GM12865 (cell line): ENCODE results near the gene TRIL.

Source experiments
- DNase-seq: peaks from one replicate; pipeline ENCODE4 v3.0.0; 2010; ENCODE audit warnings: low read depth
- H3K4me3 ChIP-seq: 2 replicates; pipeline ENCODE4 v1.5.1; 2011; ENCODE audit warnings: mild to moderate bottlenecking, low read depth, low read length, control low read depth
- CTCF ChIP-seq: IDR thresholded peaks from 2 replicates; pipeline ENCODE4 v1.5.1; 2011; ENCODE audit warnings: low read length, control low read depth, low read depth, inconsistent platforms; ENCODE audit not compliant: insufficient read depth; ENCODE audit errors: missing control alignments

TRIL gene

GRCh38 chr7:28957751-28958234 is 337 bp downstream of the TRIL start:
- no peak for TF ChIP-seq CTCF
- H3K4me3 ChIP-seq, result no peak overlapping the region
- DNase-seq, result no peak

GRCh38 chr7:28957064-28957750 is 923 bp downstream of the TRIL start:
- no peak for DNase-seq
- no peak overlapping the region for H3K4me3 ChIP-seq
- no peak for TF ChIP-seq CTCF

GRCh38 chr7:28956608-28957063 is 1.5 kb downstream of the TRIL start:
- H3K4me3 ChIP-seq, result no peak overlapping the region
- DNase-seq, result no peak
- no peak for TF ChIP-seq CTCF

- H3K4me3 ChIP-seq, result no peak overlapping the region
- DNase-seq, result no peak
- TF ChIP-seq CTCF, result peak; percentile 20
Observed at GRCh38 chr7:28955718-28956607, 2.2 kb downstream of the TRIL start.

- DNase-seq, result no peak
- H3K4me3 ChIP-seq, result no peak overlapping the region
- TF ChIP-seq CTCF, result no peak
Observed at GRCh38 chr7:28955356-28955717, 2.8 kb downstream of the TRIL start.

- no peak for TF ChIP-seq CTCF
- no peak overlapping the region for H3K4me3 ChIP-seq
- DNase-seq, result no peak
Observed at GRCh38 chr7:28954946-28955345, 3.2 kb downstream of the TRIL start.

GRCh38 chr7:28954471-28954870 is 3.7 kb downstream of the TRIL start:
- H3K4me3 ChIP-seq, result no peak overlapping the region
- TF ChIP-seq CTCF, result no peak

More at GRCh38 chr7:28954471-28954870, 3.7 kb downstream of the TRIL start:
- no peak for DNase-seq
